ENCODE data around the gene DRC3.

DRC3 gene

DNA sequence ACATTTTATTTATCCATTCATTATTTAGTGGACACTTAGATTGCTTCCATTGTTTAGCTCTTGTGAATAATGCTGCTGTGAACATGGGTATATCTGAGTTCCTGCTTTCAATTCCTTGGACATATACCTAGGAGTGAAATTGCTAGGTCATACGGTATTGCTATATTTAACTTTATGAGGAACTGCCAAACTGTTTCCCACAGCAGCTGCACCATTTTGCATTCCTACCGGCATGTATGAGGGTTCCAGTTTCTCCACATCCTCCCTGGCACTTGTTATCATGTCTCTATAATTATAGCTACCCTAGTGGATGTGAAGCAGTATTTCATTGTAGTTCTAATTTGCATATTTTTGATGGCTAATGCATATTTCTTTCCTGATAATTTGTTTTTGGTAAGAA, 91.4 kb downstream of the DRC3 start:
- DNase-seq = no peak

DNA sequence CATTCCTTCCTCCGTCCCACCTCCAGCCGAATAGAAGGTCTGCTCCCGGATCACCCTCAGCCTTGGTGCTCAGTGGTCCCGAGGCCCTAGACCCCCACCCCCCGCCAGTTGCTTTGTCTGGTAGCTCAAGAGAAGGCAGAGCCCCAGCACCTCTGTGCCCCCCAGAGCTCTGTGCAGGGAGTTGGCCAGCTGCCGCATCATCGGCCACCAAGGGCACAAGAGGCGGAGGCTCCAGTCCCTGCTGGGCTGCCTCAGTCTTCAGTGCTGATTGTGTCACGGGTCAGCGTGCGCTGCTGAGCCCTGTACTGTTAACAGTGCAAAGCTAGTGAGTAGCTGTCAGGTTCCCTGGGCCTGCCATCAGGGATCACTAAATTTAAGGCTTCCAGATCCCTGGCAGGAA, 92.9 kb downstream of the DRC3 start:
- no peak for DNase-seq

Data from right hindlimb (tissue), 1 donor.